ENCODE measurements around the gene ECPAS.

DNA sequence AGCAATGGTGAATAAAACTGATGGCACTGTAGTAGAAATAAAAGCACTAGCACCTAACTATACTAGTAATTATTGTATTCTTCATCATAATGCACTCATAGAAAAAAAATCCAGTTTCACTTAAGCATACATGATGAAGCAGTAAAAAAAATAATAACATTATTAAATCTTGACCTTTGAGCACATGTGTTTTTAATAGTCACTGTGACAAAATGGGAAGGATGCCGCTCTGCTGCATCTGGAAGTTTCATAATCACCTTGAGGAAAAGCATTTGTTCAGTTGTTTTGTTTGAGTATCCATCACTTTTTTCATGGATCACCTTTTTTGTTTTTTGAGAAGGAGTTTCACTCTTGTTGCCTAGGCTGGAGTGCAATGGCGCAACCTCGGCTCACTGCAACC lies 167.4 kb downstream of the ECPAS start:
- TF ChIP-seq, protein P1, sequence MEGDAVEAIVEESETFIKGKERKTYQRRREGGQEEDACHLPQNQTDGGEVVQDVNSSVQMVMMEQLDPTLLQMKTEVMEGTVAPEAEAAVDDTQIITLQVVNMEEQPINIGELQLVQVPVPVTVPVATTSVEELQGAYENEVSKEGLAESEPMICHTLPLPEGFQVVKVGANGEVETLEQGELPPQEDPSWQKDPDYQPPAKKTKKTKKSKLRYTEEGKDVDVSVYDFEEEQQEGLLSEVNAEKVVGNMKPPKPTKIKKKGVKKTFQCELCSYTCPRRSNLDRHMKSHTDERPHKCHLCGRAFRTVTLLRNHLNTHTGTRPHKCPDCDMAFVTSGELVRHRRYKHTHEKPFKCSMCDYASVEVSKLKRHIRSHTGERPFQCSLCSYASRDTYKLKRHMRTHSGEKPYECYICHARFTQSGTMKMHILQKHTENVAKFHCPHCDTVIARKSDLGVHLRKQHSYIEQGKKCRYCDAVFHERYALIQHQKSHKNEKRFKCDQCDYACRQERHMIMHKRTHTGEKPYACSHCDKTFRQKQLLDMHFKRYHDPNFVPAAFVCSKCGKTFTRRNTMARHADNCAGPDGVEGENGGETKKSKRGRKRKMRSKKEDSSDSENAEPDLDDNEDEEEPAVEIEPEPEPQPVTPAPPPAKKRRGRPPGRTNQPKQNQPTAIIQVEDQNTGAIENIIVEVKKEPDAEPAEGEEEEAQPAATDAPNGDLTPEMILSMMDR (IDR thresholded peaks at IDR 0.05; ENCODE audit: insufficient read depth, low read depth, low read length): no peak
- no peak for TF ChIP-seq EZH2 (IDR thresholded peaks at IDR 0.05; ENCODE audit: insufficient read depth, low read length)

All from astrocyte (in vitro differentiated cells and primary cell).